Fibroblast of lung (primary cell): ENCODE results near the gene BRD3. TPM values are rescaled to one million over a fixed set of nuclear protein-coding genes. Genes with fewer than 3 reads are reported as not detected.

Experiments
- DNase-seq, 2 donors: peaks; one replicate each; pipeline versions ENCODE4 v3.0.0 to v3.0.0-alpha.2; 2010; ENCODE audit warnings: low read depth in 2 of 2
- H2AFZ ChIP-seq: 2 replicates; pipeline ENCODE4 v1.5.1; 2012; ENCODE audit warnings: low read length, control low read depth, inconsistent platforms
- H3K27ac ChIP-seq: 2 replicates; pipeline ENCODE4 v1.5.1; 2011; ENCODE audit warnings: low read length, control low read depth; ENCODE audit not compliant: insufficient read depth
- H3K27me3 ChIP-seq: 2 replicates; pipeline ENCODE4 v1.5.1; 2011; ENCODE audit warnings: mild to moderate bottlenecking, low read length; ENCODE audit not compliant: control insufficient read depth, insufficient read depth
- H3K36me3 ChIP-seq: 2 replicates; pipeline ENCODE4 v1.5.1; 2011; ENCODE audit warnings: low read length; ENCODE audit not compliant: control insufficient read depth, insufficient read depth
- H3K4me1 ChIP-seq: 2 replicates; pipeline ENCODE4 v1.5.1; 2011; ENCODE audit warnings: low read length; ENCODE audit not compliant: control insufficient read depth, insufficient read depth; ENCODE audit errors: extremely low read depth
- H3K4me2 ChIP-seq: 2 replicates; pipeline ENCODE4 v1.5.1; 2011; ENCODE audit warnings: low read length, control low read depth; ENCODE audit not compliant: insufficient read depth; ENCODE audit errors: extremely low read depth
- H3K4me3 ChIP-seq, 4 experiments: fragments of 200-600 bp in 1 of 4; sonication (generic) in 1 of 4; replicated peaks in 1 of 4; 2 replicates each; pipeline ENCODE4 v1.5.1; 2011 to 2016; ENCODE audit warnings: low read length in 4 of 4, low read depth in 3 of 4, mild to moderate bottlenecking in 3 of 4, control low read depth in 2 of 4, inconsistent platforms in 1 of 4, mixed read lengths in 1 of 4; ENCODE audit not compliant: insufficient read depth in 1 of 4; ENCODE audit errors: control extremely low read depth in 1 of 4
- H3K79me2 ChIP-seq: 2 replicates; pipeline ENCODE4 v1.5.1; 2012; ENCODE audit warnings: mild to moderate bottlenecking, low read length, inconsistent platforms; ENCODE audit not compliant: control insufficient read depth, insufficient read depth
- H3K9ac ChIP-seq: 2 replicates; pipeline ENCODE4 v1.5.1; 2011; ENCODE audit warnings: mild to moderate bottlenecking, low read length, control low read depth; ENCODE audit not compliant: insufficient read depth
- H3K9me3 ChIP-seq: 2 replicates; pipeline ENCODE4 v1.5.1; 2012; ENCODE audit warnings: low read depth, low read length; ENCODE audit not compliant: control insufficient read depth, insufficient read depth
- H4K20me1 ChIP-seq: 2 replicates; pipeline ENCODE4 v1.5.1; 2011; ENCODE audit warnings: low read length; ENCODE audit not compliant: control insufficient read depth, insufficient read depth; ENCODE audit errors: extremely low read depth
- EZH2 ChIP-seq: IDR thresholded peaks from 2 replicates; pipeline ENCODE4 v1.5.1; 2012; ENCODE audit warnings: low read length, control low read depth, mild to moderate bottlenecking; ENCODE audit errors: missing control alignments
- polyA plus RNA-seq, 2 donors: library from polyadenylated mRNA; depleted of rRNA in 1 of 2; stranded (reverse) in 1 of 2; unstranded in 1 of 2; fragments of >200 nt; gene quantifications; 2 replicates each; pipeline ENCODE4 v1.2.1, GENCODE V29; 2011 to 2012; ENCODE audit warnings: missing spikeins in 1 of 2
- total RNA-seq: library from RNA; depleted of rRNA; stranded (reverse); fragments of >200 nt; gene quantifications from 2 replicates; pipeline ENCODE4 v1.2.1, GENCODE V29; 2014
- TF ChIP-seq, protein P1 (sequence below), 2 donors: IDR thresholded peaks in 1 of 2; conservative IDR thresholded peaks in 1 of 2; 1 replicate in 1 of 2; 2 replicates in 1 of 2; pipeline ENCODE4 v1.5.1; 2011 to 2012; ENCODE audit warnings: low read length in 2 of 2, control low read depth in 1 of 2, inconsistent platforms in 1 of 2, low read depth in 1 of 2, mild to moderate bottlenecking in 1 of 2

Gene BRD3
- total and polyA plus RNA-seq, 2 donors (not counting 1 experiment from before 2014, with no cell fraction given): 7.6 to 10.4 TPM

DNA sequence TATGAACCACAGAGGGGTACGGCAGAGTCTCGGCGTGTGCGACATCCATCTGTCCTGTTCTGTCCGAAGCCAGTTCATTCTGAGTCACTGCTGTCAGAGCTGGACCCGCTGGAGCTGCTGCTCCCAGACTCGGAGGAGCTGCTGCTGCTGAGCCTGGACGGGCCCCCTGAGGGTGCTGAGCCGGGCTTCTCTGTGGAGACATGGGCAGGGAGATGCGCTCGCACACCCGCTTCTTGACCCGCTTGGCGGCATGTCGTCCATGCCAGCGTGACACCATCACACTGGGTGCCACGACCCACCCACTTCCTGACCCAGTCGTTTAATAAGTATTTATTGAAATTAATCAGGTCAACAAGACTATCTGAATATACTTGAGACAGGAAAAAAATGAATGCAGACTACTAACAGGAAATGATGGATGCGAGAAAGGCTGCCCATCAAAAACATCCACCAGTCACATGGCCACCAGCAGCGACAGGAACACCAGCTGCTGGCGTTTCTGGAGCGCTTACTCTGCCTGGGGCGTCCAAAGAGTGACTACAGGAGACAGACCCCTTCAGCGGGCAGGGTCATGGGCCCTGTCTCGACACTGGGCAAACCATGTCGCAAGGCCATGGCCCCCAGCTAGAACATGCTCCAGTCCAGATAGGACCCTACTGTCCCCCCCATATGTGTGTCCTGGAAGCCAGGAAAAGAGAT lies 34.2 kb downstream of the BRD3 start:
- Histone ChIP-seq H3K79me2 (no peaks in the 10 kb centered on the region), H3K27ac (no peak overlapping the region), H3K4me3 (no peak overlapping the region), H3K9me3 (no peaks in the 10 kb centered on the region), H3K4me2 (no peak overlapping the region), H2AFZ (no peak overlapping the region), H3K36me3 (peaks cover 28% of the 10 kb centered on the region), H3K27me3 (no peaks in the 10 kb centered on the region), H3K4me1 (no peaks in the 10 kb centered on the region), H3K9ac (no peak overlapping the region), H4K20me1 (no peaks in the 10 kb centered on the region)
- no peak for TF ChIP-seq EZH2
- TF ChIP-seq, protein P1, sequence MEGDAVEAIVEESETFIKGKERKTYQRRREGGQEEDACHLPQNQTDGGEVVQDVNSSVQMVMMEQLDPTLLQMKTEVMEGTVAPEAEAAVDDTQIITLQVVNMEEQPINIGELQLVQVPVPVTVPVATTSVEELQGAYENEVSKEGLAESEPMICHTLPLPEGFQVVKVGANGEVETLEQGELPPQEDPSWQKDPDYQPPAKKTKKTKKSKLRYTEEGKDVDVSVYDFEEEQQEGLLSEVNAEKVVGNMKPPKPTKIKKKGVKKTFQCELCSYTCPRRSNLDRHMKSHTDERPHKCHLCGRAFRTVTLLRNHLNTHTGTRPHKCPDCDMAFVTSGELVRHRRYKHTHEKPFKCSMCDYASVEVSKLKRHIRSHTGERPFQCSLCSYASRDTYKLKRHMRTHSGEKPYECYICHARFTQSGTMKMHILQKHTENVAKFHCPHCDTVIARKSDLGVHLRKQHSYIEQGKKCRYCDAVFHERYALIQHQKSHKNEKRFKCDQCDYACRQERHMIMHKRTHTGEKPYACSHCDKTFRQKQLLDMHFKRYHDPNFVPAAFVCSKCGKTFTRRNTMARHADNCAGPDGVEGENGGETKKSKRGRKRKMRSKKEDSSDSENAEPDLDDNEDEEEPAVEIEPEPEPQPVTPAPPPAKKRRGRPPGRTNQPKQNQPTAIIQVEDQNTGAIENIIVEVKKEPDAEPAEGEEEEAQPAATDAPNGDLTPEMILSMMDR (conservative IDR thresholded peaks at IDR 0.05 in 1 of 2, IDR thresholded peaks at IDR 0.05 in 1 of 2; ENCODE audit: low read depth in 1 of 2, low read length in 2 of 2): no peak
- DNase-seq: no peak

DNA sequence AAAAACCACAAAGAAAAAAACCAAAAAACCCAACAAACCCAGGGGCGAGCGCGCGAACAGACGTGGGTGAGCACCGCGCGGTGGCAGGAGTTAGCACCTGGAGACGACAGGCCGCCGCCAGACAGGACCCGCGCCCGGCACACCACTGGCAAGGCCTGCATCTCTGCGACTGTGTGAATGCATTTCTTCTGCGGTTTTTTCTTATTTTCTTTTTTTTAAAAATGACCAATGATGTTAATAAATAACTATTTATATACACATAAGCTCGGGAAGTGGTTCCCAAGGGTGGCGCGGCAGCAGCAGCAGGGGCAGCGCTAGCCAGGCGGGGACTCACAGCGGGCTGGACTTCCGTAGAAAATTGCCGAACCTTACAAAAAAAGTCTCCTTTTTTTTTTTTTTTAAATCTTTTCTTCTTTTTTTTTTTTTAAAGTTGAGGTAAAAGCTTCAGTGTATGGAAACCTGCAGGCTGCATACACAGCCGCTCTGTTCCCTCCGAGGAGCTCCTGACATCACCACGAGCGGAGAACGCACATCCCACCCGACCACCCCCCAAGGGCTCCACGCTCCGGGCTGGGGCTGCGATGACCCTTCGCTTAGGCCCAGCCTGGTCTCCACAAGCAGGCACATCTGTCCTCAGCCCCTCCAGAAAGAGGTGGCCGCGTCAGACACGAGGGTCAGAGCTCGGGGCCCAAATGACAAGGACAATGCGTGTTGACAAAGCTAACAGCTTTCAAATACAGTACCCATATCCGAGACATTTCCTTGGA lies 35.2 kb downstream of the BRD3 start:
- H4K20me1 ChIP-seq: no peaks in the 10 kb centered on the region
- peaks cover 28% of the 10 kb centered on the region for H3K36me3 ChIP-seq

DNA sequence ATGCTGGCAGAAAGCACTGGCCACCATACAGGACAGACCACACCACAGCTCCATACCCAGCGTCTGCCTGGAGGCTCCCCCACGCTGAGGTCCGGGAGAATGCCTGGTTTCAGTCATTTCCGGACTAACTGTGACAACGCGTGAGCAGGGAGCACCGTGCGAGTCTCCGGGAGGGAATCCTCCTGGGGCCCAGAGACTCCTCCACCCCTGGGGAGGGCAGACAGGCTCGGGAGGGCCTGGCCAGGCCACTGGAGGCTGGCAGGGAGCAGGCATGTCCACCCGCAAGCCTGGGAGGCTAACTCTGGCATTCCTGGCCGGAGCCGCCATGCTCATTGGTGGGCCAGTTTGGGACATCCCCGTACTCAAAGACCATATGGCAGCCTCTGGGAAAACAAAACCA lies 36.0 kb downstream of the BRD3 start:
- Histone ChIP-seq H3K9me3 (no peaks in the 10 kb centered on the region), H3K27ac (no peak overlapping the region), H3K9ac (no peak overlapping the region), H4K20me1 (no peaks in the 10 kb centered on the region), H3K79me2 (no peaks in the 10 kb centered on the region), H3K4me2 (no peak overlapping the region), H2AFZ (no peak overlapping the region), H3K4me3 (no peak overlapping the region), H3K4me1 (no peaks in the 10 kb centered on the region), H3K27me3 (no peaks in the 10 kb centered on the region), H3K36me3 (peaks cover 30% of the 10 kb centered on the region)
- no peak for TF ChIP-seq EZH2
- TF ChIP-seq, protein P1 (conservative IDR thresholded peaks at IDR 0.05 in 1 of 2, IDR thresholded peaks at IDR 0.05 in 1 of 2; ENCODE audit: low read depth in 1 of 2, low read length in 2 of 2): no peak
- DNase-seq: no peak

More for the DNA sequence above, 35.2 kb downstream of the BRD3 start:
- Histone ChIP-seq H2AFZ (no peak overlapping the region), H3K27ac (no peak overlapping the region), H3K27me3 (no peaks in the 10 kb centered on the region), H3K9ac (no peak overlapping the region), H3K79me2 (no peaks in the 10 kb centered on the region), H3K9me3 (no peaks in the 10 kb centered on the region), H3K4me1 (no peaks in the 10 kb centered on the region), H3K4me2 (no peak overlapping the region), H3K4me3 (no peak overlapping the region)
- TF ChIP-seq, protein P1 (conservative IDR thresholded peaks at IDR 0.05 in 1 of 2, IDR thresholded peaks at IDR 0.05 in 1 of 2; ENCODE audit: low read depth in 1 of 2, low read length in 2 of 2): no peak
- no peak for TF ChIP-seq EZH2
- no peak for DNase-seq
